MCF 10A (cell line): ENCODE measurements around the gene PPP6R3. TPM values are rescaled to one million over a fixed set of nuclear protein-coding genes. Genes with fewer than 3 reads are reported as not detected.
A peak's percentile ranks its signal among the peaks of the same experiment; 100 is the strongest.

Experiments
- BruUV-seq: library from RNA; stranded (reverse); fragments of 400-500 nt; replicated peaks from 2 replicates; lab custom pipeline; 2021; lab: Mats Ljungman, UMichigan
- CTCF ChIA-PET: fragments of 300-600 bp; sonication (Branson Sonifier 250); formaldehyde crosslinking; extraction: SDS; loops from one replicate; lab custom pipeline; 2021; ENCODE audit warnings: antibody characterized with exemption, inconsistent platforms; lab: Yijun Ruan, JAX
- POLR2A ChIA-PET: fragments of 300-600, 350-650 bp; sonication (Branson Sonifier 250); formaldehyde crosslinking; extraction: SDS; loops from one replicate; lab custom pipeline; 2020; ENCODE audit warnings: antibody characterized with exemption, inconsistent platforms; lab: Yijun Ruan, JAX
- DNase-seq: peaks from one replicate; pipeline ENCODE4 v3.0.0-alpha.2; 2018; ENCODE audit not compliant: unreplicated experiment
- H3K27ac Mint-ChIP-seq: one replicate; pipeline ENCODE4 v1.8.0; 2022; ENCODE audit warnings: mild to moderate bottlenecking, low read depth, mixed read lengths; ENCODE audit not compliant: unreplicated experiment
- H3K27me3 Mint-ChIP-seq: one replicate; pipeline ENCODE4 v1.8.0; 2022; ENCODE audit warnings: mixed read lengths; ENCODE audit not compliant: insufficient read depth, unreplicated experiment
- H3K36me3 Mint-ChIP-seq: one replicate; pipeline ENCODE4 v1.8.0; 2022; ENCODE audit warnings: mild to moderate bottlenecking, moderate library complexity, mixed read lengths; ENCODE audit not compliant: insufficient read depth, unreplicated experiment
- H3K4me1 Mint-ChIP-seq: one replicate; pipeline ENCODE4 v1.8.0; 2022; ENCODE audit warnings: mixed read lengths; ENCODE audit not compliant: insufficient read depth, unreplicated experiment
- H3K4me3 Mint-ChIP-seq: one replicate; pipeline ENCODE4 v1.8.0; 2022; ENCODE audit warnings: mild to moderate bottlenecking, moderate library complexity, mixed read lengths; ENCODE audit not compliant: unreplicated experiment
- H3K9me3 Mint-ChIP-seq: one replicate; pipeline ENCODE4 v1.8.0; 2022; ENCODE audit warnings: mixed read lengths; ENCODE audit not compliant: unreplicated experiment
- intact Hi-C: fragments of 100-400 bp; cut with micrococcal nuclease; formaldehyde crosslinking; loops from 2 replicates; pipeline ENCODE4 v1.14.1; 2022
- total RNA-seq: library from RNA; stranded (reverse); gene quantifications from 2 replicates; pipeline ENCODE4 v1.2.3, GENCODE V29; 2022
- TF ChIP-seq, protein P1 (sequence below): fragments of 200-600 bp; IDR thresholded peaks from one replicate; pipeline ENCODE4 v1.8.0; 2022; ENCODE audit warnings: antibody characterized with exemption, mild to moderate bottlenecking; ENCODE audit not compliant: unreplicated experiment

Gene PPP6R3
- total RNA-seq, 1 experiment from 2014 or later, result 95.7 TPM

- TF ChIP-seq, protein P1, sequence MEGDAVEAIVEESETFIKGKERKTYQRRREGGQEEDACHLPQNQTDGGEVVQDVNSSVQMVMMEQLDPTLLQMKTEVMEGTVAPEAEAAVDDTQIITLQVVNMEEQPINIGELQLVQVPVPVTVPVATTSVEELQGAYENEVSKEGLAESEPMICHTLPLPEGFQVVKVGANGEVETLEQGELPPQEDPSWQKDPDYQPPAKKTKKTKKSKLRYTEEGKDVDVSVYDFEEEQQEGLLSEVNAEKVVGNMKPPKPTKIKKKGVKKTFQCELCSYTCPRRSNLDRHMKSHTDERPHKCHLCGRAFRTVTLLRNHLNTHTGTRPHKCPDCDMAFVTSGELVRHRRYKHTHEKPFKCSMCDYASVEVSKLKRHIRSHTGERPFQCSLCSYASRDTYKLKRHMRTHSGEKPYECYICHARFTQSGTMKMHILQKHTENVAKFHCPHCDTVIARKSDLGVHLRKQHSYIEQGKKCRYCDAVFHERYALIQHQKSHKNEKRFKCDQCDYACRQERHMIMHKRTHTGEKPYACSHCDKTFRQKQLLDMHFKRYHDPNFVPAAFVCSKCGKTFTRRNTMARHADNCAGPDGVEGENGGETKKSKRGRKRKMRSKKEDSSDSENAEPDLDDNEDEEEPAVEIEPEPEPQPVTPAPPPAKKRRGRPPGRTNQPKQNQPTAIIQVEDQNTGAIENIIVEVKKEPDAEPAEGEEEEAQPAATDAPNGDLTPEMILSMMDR, result no peak
- peaks cover 33% of the 10 kb centered on the region for H3K36me3 Mint-ChIP-seq
- no peaks in the 10 kb centered on the region for H3K27me3 Mint-ChIP-seq
- no peak for DNase-seq
- peak overlapping the region; percentile 65 for H3K4me3 Mint-ChIP-seq
- peaks cover 33% of the 10 kb centered on the region for H3K4me1 Mint-ChIP-seq
- intact Hi-C loops, result loop anchor here (5.0 kb wide), 1 partner anchor 119 kb away; no protein-coding TSS in a partner anchor
- POLR2A ChIA-PET, result interaction anchor here (1.0 to 1.4 kb wide), 2 partner anchors 11 to 15 kb away, joined by 3 read pairs; no protein-coding TSS in a partner anchor
- no peaks in the 10 kb centered on the region for H3K9me3 Mint-ChIP-seq
- BruUV-seq, result no TSS peak
- H3K27ac Mint-ChIP-seq, result no peak overlapping the region
- CTCF ChIA-PET, result interaction anchor here (0.5 to 0.6 kb wide), 2 partner anchors 17 to 981 kb away, joined by 3 to 4 read pairs; no protein-coding TSS in a partner anchor
Measured at GRCh38 chr11:68463714-68464113, 3.2 kb downstream of the PPP6R3 start.

DNA sequence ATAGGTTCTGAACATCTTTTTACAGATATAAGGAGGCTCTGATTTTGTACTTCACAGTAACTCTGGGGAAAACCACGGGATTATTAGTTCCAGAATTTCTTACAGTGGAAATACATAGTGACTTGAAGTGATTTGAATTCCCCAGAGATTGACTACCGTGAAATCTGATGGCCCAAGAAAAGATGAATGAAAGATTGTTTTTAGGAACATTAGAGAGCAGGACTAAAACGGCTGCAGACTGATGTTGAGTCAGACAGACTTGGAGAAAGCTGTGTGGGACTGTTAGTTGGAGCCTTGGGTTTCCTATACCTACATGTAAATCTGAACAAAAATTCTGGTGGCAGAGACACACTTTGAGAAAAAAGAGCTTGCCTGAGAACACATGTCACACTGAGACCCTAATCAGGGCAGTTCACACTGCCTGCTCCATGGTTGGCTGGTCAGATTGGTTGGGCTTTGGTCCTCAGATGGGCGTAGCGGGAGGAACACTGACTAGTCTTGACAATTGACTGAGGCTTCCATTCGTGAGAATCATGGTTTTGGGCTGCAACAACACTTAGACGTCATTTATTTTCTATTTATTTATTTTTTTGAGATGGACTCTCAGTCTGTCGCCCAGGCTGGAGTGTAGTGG is 6.8 kb downstream of the PPP6R3 start:
- H3K4me1 Mint-ChIP-seq, result peaks cover 68% of the 10 kb centered on the region
- peaks cover 28% of the 10 kb centered on the region for H3K36me3 Mint-ChIP-seq
- no peaks in the 10 kb centered on the region for H3K27me3 Mint-ChIP-seq
- POLR2A ChIA-PET, result interaction anchor here (1.4 kb wide), 1 partner anchor 13 kb away, joined by 3 read pairs; no protein-coding TSS in a partner anchor
- intact Hi-C loops, result no loop called here
- H3K27ac Mint-ChIP-seq, result no peak overlapping the region
- CTCF ChIA-PET, result interaction anchor here (0.6 to 0.7 kb wide), 2 partner anchors 168 to 1473 kb away, joined by 3 to 4 read pairs; no protein-coding TSS in a partner anchor
- no peak overlapping the region for H3K4me3 Mint-ChIP-seq
- TF ChIP-seq, protein P1, result no peak
- DNase-seq, result no peak
- H3K9me3 Mint-ChIP-seq, result no peaks in the 10 kb centered on the region
- no TSS peak for BruUV-seq

- POLR2A ChIA-PET, result interaction anchor here (0.9 to 1.4 kb wide), 3 partner anchors 8 to 12 kb away, joined by 3 to 5 read pairs (median 3); partner anchors contain the start of gene PPP6R3
- DNase-seq, result no peak
- no peak overlapping the region for H3K4me3 Mint-ChIP-seq
- peaks cover 28% of the 10 kb centered on the region for H3K36me3 Mint-ChIP-seq
- intact Hi-C loops, result no loop called here
- H3K9me3 Mint-ChIP-seq, result no peaks in the 10 kb centered on the region
- peaks cover 63% of the 10 kb centered on the region for H3K4me1 Mint-ChIP-seq
- H3K27me3 Mint-ChIP-seq, result no peaks in the 10 kb centered on the region
- TF ChIP-seq, protein P1, result no peak
- no TSS peak for BruUV-seq
- CTCF ChIA-PET, result interaction anchor here (0.7 kb wide), 1 partner anchor 169 kb away, joined by 3 read pairs; no protein-coding TSS in a partner anchor
- no peak overlapping the region for H3K27ac Mint-ChIP-seq
Measured at GRCh38 chr11:68468217-68468828, 7.8 kb downstream of the PPP6R3 start.

GRCh38 chr11:68469122-68469521 is 8.6 kb downstream of the PPP6R3 start:
- H3K27me3 Mint-ChIP-seq, result no peaks in the 10 kb centered on the region
- no peaks in the 10 kb centered on the region for H3K9me3 Mint-ChIP-seq
- H3K4me1 Mint-ChIP-seq, result peaks cover 62% of the 10 kb centered on the region
- no peak for DNase-seq
- no peak overlapping the region for H3K4me3 Mint-ChIP-seq
- H3K36me3 Mint-ChIP-seq, result peaks cover 33% of the 10 kb centered on the region
- BruUV-seq, result no TSS peak
- intact Hi-C loops, result no loop called here
- POLR2A ChIA-PET, result interaction anchor here (1.4 kb wide), 1 partner anchor 11 kb away, joined by 3 read pairs; no protein-coding TSS in a partner anchor
- CTCF ChIA-PET, result no interaction called here
- TF ChIP-seq, protein P1, result no peak
- H3K27ac Mint-ChIP-seq, result no peak overlapping the region
